A549 (cell line): Measurements from ENCODE around the gene GHRHR.

Source experiments
- BHLHE40 ChIP-seq: IDR thresholded peaks from 2 replicates; pipeline ENCODE4 v1.6.1; 2012; ENCODE audit warnings: low read depth, low read length, inconsistent platforms
- CHD4 ChIP-seq: fragments of 200-600 bp; sonication (generic); IDR thresholded peaks from 2 replicates; pipeline ENCODE4 v1.6.1; 2016; ENCODE audit warnings: antibody characterized with exemption, mild to moderate bottlenecking, borderline replicate concordance
- CTCF ChIP-seq: fragments of >200 bp; sonication (Bioruptor Twin); formaldehyde crosslinking; IDR thresholded peaks from 3 replicates; pipeline ENCODE4 v1.5.1; 2016
- FOSB ChIP-seq: fragments of 250-450 bp; sonication (Bioruptor Pico); IDR thresholded peaks from 2 replicates; pipeline ENCODE4 v1.5.0; 2020; ENCODE audit warnings: mild to moderate bottlenecking, moderate library complexity
- GATA3 ChIP-seq: IDR thresholded peaks from 2 replicates; pipeline ENCODE4 v1.6.1; 2012; ENCODE audit warnings: borderline replicate concordance
- JUN ChIP-seq, 2 experiments: fragments of >200 bp; sonication (Bioruptor Twin); formaldehyde crosslinking; IDR thresholded peaks; 2 replicates in 1 of 2; 3 replicates in 1 of 2; pipeline ENCODE4 v1.6.1; 2016 to 2017
- NR3C1 ChIP-seq: fragments of >200 bp; sonication (Bioruptor Twin); formaldehyde crosslinking; IDR thresholded peaks from 3 replicates; pipeline ENCODE4 v1.6.1; 2017
- POLR2A ChIP-seq: IDR thresholded peaks from 2 replicates; pipeline ENCODE4 v1.6.1; 2012; ENCODE audit warnings: mild to moderate bottlenecking, low read length
- RAD21 ChIP-seq, 2 experiments: fragments of >200 bp in 1 of 2; sonication (Bioruptor Twin) in 1 of 2; formaldehyde crosslinking in 1 of 2; IDR thresholded peaks in 1 of 2; conservative IDR thresholded peaks in 1 of 2; 2 replicates in 1 of 2; 3 replicates in 1 of 2; pipeline ENCODE4 v1.6.1; 2012 to 2018; ENCODE audit warnings: inconsistent platforms in 1 of 2
- RFX5 ChIP-seq: fragments of 450-650 bp; IDR thresholded peaks from 2 replicates; pipeline ENCODE4 v1.7.1; 2014; ENCODE audit warnings: antibody characterized with exemption, mild to moderate bottlenecking, moderate library complexity
- TP53 ChIP-seq: fragments of 250-450 bp; sonication (Bioruptor Pico); IDR thresholded peaks from 2 replicates; pipeline ENCODE4 v1.5.0; 2021; ENCODE audit warnings: mild to moderate bottlenecking, moderate library complexity
- ZFP36 ChIP-seq: fragments of 450-650 bp; IDR thresholded peaks from 2 replicates; pipeline ENCODE4 v1.6.1; 2014; ENCODE audit warnings: borderline replicate concordance; ENCODE audit not compliant: partially characterized antibody
- TF ChIP-seq, protein P1 (sequence below): fragments of 150-350 bp; IDR thresholded peaks from 2 replicates; pipeline ENCODE4 v1.6.1; 2014; ENCODE audit warnings: low read depth, mild to moderate bottlenecking, low read length

- TF ChIP-seq POLR2A (no peak), CTCF (no peak), FOSB (CRISPR knock-in tag) (no peak), RAD21 (conservative IDR thresholded peaks at IDR 0.05 in 1 of 2, IDR thresholded peaks at IDR 0.05 in 1 of 2) (no peak), JUN (IDR thresholded peaks at IDR 0.05) (no peak), ZFP36 (no peak), CHD4 (no peak), BHLHE40 (no peak), NR3C1 (no peak), RFX5 (no peak), GATA3 (no peak), TP53 (no peak)
- TF ChIP-seq, protein P1, sequence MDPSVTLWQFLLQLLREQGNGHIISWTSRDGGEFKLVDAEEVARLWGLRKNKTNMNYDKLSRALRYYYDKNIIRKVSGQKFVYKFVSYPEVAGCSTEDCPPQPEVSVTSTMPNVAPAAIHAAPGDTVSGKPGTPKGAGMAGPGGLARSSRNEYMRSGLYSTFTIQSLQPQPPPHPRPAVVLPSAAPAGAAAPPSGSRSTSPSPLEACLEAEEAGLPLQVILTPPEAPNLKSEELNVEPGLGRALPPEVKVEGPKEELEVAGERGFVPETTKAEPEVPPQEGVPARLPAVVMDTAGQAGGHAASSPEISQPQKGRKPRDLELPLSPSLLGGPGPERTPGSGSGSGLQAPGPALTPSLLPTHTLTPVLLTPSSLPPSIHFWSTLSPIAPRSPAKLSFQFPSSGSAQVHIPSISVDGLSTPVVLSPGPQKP = no peak
Measured at GRCh38 chr7:31019509-31019908, 55.8 kb downstream of the GHRHR start.
